ENCODE measurements around the gene ITPR1.

Gene ITPR1

DNA sequence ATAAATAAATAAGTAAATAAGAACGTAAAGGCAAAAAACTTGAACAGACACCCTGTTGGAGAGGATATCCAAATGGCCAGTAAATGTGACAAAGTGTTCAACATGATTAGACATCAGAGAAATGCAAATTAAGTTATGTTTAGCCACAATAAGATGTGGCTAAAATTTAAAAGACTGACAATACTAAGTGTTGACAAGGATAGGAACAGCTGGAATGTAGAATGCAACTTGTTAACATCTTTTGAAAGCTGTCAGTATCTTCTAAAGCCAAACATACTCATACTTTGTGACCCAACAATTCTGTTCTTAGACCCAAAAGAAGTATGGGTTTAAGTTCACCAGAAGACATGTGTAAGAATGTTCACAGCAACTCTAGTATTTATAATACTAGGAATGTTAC, 197.1 kb downstream of the ITPR1 start:
- in situ Hi-C loops (cut with MboI; ENCODE audit: low pct_unique_long_range_greater_than_20kb, low sequenced_read_pairs, unreplicated experiment) = no loop called here
- DNase-seq (ENCODE audit: low spot score) = no peak
- TF ChIP-seq, protein P1, sequence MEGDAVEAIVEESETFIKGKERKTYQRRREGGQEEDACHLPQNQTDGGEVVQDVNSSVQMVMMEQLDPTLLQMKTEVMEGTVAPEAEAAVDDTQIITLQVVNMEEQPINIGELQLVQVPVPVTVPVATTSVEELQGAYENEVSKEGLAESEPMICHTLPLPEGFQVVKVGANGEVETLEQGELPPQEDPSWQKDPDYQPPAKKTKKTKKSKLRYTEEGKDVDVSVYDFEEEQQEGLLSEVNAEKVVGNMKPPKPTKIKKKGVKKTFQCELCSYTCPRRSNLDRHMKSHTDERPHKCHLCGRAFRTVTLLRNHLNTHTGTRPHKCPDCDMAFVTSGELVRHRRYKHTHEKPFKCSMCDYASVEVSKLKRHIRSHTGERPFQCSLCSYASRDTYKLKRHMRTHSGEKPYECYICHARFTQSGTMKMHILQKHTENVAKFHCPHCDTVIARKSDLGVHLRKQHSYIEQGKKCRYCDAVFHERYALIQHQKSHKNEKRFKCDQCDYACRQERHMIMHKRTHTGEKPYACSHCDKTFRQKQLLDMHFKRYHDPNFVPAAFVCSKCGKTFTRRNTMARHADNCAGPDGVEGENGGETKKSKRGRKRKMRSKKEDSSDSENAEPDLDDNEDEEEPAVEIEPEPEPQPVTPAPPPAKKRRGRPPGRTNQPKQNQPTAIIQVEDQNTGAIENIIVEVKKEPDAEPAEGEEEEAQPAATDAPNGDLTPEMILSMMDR (IDR thresholded peaks at IDR 0.05; ENCODE audit: extremely low read depth, insufficient read depth, missing control alignments) = no peak

DNA sequence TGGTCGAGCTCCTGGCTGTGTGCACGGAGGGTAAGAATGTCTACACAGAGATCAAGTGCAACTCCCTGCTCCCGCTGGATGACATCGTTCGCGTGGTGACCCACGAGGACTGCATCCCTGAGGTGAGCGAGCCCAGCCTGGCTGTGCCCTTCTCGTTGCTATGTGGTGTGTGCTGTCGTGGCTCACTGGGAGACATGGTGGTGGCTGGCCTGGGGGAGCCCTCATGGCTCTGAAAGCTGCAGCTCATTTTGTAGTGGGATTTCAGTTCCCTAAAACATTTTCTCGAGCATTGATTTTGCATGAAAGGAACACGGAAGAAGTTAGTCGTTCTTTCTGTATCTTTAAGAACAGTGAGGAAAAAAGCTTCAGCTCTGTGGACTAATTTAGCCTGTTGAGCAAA, 200.5 kb downstream of the ITPR1 start:
- TF ChIP-seq, protein P1 (IDR thresholded peaks at IDR 0.05; ENCODE audit: extremely low read depth, insufficient read depth, missing control alignments) = no peak
- in situ Hi-C loops (cut with MboI; ENCODE audit: low pct_unique_long_range_greater_than_20kb, low sequenced_read_pairs, unreplicated experiment) = no loop called here
- DNase-seq (ENCODE audit: low spot score) = peak; percentile 31

DNA sequence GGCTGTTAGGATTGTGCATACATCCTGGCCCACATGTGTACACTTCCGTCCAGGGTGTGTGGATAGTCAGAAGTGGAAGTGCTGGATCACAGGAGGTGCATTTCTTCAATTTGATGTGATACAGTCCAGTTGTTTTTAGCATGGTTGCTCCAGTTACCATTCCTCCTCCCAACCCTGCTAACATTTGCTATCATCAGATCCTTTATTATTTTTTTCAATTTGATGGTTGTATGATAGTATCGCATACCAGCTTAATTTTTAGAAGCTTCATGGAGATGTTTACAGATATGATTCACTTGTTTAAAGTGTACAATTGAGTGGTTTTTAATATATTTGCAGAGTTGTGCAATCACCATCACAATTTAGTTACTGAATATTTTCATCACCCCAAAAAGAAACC, 202.7 kb downstream of the ITPR1 start:
- TF ChIP-seq, protein P1 (IDR thresholded peaks at IDR 0.05; ENCODE audit: extremely low read depth, insufficient read depth, missing control alignments) = no peak
- in situ Hi-C loops (cut with MboI; ENCODE audit: low pct_unique_long_range_greater_than_20kb, low sequenced_read_pairs, unreplicated experiment) = no loop called here
- no peak for DNase-seq (ENCODE audit: low spot score)

DNA sequence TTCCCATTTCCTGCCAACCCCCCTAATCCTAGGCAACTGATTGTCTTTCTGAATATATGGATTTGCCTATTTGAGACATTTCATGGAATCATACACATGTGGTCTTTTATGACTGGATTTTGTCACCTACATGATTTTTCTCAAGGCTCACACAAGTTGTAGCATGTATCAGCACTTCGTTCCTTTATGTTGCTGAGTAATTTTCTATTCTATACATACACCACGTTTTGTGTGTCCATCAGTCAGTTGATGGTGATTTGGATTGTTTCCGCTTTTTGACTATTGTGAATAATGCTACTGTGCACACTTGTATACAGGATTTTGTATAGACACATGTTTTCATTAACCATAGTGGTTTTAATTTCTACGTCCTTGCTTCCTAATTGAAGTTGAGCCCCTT, 203.1 kb downstream of the ITPR1 start:
- no peak for DNase-seq (ENCODE audit: low spot score)
- TF ChIP-seq, protein P1 (IDR thresholded peaks at IDR 0.05; ENCODE audit: extremely low read depth, insufficient read depth, missing control alignments) = no peak
- in situ Hi-C loops (cut with MboI; ENCODE audit: low pct_unique_long_range_greater_than_20kb, low sequenced_read_pairs, unreplicated experiment) = no loop called here

DNA sequence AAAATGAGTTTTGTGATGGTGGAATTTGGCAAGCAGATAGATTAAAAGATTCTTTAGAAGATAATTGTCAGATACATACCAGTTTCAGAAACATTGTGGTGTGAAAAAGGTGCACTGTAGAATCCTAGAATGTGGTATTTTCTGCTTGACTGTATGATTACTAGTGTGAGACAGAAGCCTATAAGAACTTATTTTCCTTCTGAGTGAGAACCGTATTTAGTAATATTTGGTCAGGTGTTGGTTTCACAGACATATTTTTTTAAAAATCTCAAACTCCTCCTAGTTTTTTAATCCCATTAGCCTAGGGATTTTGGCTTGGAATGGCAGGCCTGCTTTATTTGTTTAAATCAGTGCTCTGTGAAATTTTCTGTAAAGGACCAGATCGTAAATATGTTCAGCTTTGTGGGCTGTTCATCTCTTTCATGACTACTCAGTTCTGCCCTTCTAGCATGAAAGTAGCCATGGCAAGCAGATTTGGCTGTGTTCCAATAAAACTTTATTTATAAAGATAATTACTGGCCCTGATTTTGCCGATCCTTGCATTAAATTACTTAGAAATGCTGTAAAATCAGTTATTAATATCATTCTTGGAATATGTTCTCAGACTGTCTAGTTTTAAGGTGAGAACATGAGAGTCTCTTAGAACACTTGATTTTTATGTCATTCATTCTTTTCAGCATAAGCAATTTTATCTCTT, 205.1 kb downstream of the ITPR1 start:
- DNase-seq (ENCODE audit: low spot score) = no peak
- in situ Hi-C loops (cut with MboI; ENCODE audit: low pct_unique_long_range_greater_than_20kb, low sequenced_read_pairs, unreplicated experiment) = no loop called here

DNA sequence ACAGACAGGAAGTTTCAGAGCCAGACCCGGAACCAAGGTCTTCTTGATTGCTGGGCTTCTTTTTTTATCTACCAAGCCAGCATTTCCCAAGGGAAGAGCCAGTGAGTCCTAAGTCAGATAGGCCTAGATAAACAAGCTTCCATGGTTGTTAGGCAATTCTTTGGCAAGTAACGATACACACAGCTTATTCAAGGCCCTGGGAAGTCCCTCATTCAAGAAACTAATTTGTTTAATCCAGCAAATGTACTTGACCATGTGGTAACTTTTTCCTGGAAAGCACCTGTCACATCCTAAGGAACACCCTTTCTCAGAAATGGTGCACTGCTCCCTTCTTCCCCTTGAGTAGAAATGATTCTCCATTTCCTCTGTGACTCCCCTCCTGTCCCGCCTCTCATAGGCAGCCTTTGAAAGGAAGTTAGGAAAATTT, 209.9 kb downstream of the ITPR1 start:
- TF ChIP-seq, protein P1 (IDR thresholded peaks at IDR 0.05; ENCODE audit: extremely low read depth, insufficient read depth, missing control alignments) = no peak
- in situ Hi-C loops (cut with MboI; ENCODE audit: low pct_unique_long_range_greater_than_20kb, low sequenced_read_pairs, unreplicated experiment) = no loop called here
- no peak for DNase-seq (ENCODE audit: low spot score)

More for the DNA sequence above, 205.1 kb downstream of the ITPR1 start:
- TF ChIP-seq, protein P1 (IDR thresholded peaks at IDR 0.05; ENCODE audit: extremely low read depth, insufficient read depth, missing control alignments) = no peak
